HUES6 (cell line): ENCODE measurements around the gene CASZ1.

Experiments used
- H3K27ac ChIP-seq: 2 replicates; pipeline ENCODE4 v1.7.0; 2013; ENCODE audit warnings: low read depth, mild to moderate bottlenecking, low read length, inconsistent platforms
- H3K27me3 ChIP-seq: 2 replicates; pipeline ENCODE4 v1.6.1; 2013; ENCODE audit warnings: low read length; ENCODE audit not compliant: control insufficient read depth, insufficient read depth
- H3K36me3 ChIP-seq: 2 replicates; pipeline ENCODE4 v1.6.1; 2013; ENCODE audit warnings: low read length; ENCODE audit not compliant: control insufficient read depth, insufficient read depth
- H3K4me1 ChIP-seq: 2 replicates; pipeline ENCODE4 v1.6.1; 2013; ENCODE audit warnings: low read length; ENCODE audit not compliant: control insufficient read depth, insufficient read depth
- H3K4me3 ChIP-seq: 2 replicates; pipeline ENCODE4 v1.5.1; 2013; ENCODE audit warnings: low read depth, low read length
- H3K9ac ChIP-seq: one replicate; pipeline ENCODE4 v1.6.1; 2013; ENCODE audit warnings: mild to moderate bottlenecking, low read length
- H3K9me3 ChIP-seq: 2 replicates; pipeline ENCODE4 v1.6.1; 2013; ENCODE audit warnings: low read depth, low read length; ENCODE audit not compliant: control insufficient read depth, insufficient read depth

Gene CASZ1

GRCh38 chr1:10833630-10834557, 37.4 kb upstream of the CASZ1 start:
- Histone ChIP-seq H3K4me3 (no peak overlapping the region), H3K9me3 (no peaks in the 10 kb centered on the region)

GRCh38 chr1:10832703-10833102, 36.3 kb upstream of the CASZ1 start:
- Histone ChIP-seq H3K4me3 (no peak overlapping the region), H3K4me1 (peaks cover 15% of the 10 kb centered on the region), H3K27ac (no peak overlapping the region), H3K9me3 (no peaks in the 10 kb centered on the region), H3K27me3 (peaks cover 7% of the 10 kb centered on the region; the same call in 1 of the 2 replicates), H3K9ac (no peak overlapping the region), H3K36me3 (no peaks in the 10 kb centered on the region)

More at GRCh38 chr1:10833630-10834557, 37.4 kb upstream of the CASZ1 start:
- H3K36me3 ChIP-seq: no peaks in the 10 kb centered on the region
- no peak overlapping the region for H3K27ac ChIP-seq
- no peak overlapping the region for H3K9ac ChIP-seq
- H3K27me3 ChIP-seq: peaks cover 7% of the 10 kb centered on the region; the same call in 1 of the 2 replicates
- H3K4me1 ChIP-seq: peaks cover 19% of the 10 kb centered on the region

- Histone ChIP-seq H3K4me1 (peaks cover 3% of the 10 kb centered on the region), H3K36me3 (no peaks in the 10 kb centered on the region), H3K4me3 (no peak overlapping the region), H3K27me3 (peaks cover 7% of the 10 kb centered on the region; the same call in 1 of the 2 replicates), H3K9ac (no peak overlapping the region), H3K27ac (no peak overlapping the region), H3K9me3 (no peaks in the 10 kb centered on the region)
Observed at GRCh38 chr1:10830961-10831668, 34.7 kb upstream of the CASZ1 start.

- H3K27me3 ChIP-seq: peaks cover 7% of the 10 kb centered on the region; the same call in 1 of the 2 replicates
- no peaks in the 10 kb centered on the region for H3K9me3 ChIP-seq
- H3K4me3 ChIP-seq: no peak overlapping the region
- H3K36me3 ChIP-seq: no peaks in the 10 kb centered on the region
- no peak overlapping the region for H3K9ac ChIP-seq
- H3K27ac ChIP-seq: no peak overlapping the region
- peaks cover 7% of the 10 kb centered on the region; the same call in 1 of the 2 replicates for H3K4me1 ChIP-seq
Observed at GRCh38 chr1:10829965-10830515, 33.6 kb upstream of the CASZ1 start.

- Histone ChIP-seq H3K27ac (no peak overlapping the region), H3K9ac (no peak overlapping the region), H3K4me1 (peaks cover 11% of the 10 kb centered on the region), H3K36me3 (no peaks in the 10 kb centered on the region), H3K4me3 (no peak overlapping the region), H3K9me3 (no peaks in the 10 kb centered on the region), H3K27me3 (no peaks in the 10 kb centered on the region; the same call in 1 of the 2 replicates)
Observed at GRCh38 chr1:10829067-10829818, 32.8 kb upstream of the CASZ1 start.

GRCh38 chr1:10827377-10828333, 31.2 kb upstream of the CASZ1 start:
- no peak overlapping the region for H3K9ac ChIP-seq
- H3K27ac ChIP-seq: no peak overlapping the region
- no peak overlapping the region for H3K4me3 ChIP-seq
- H3K27me3 ChIP-seq: no peaks in the 10 kb centered on the region; the same call in 1 of the 2 replicates
- no peaks in the 10 kb centered on the region for H3K36me3 ChIP-seq
- H3K9me3 ChIP-seq: no peaks in the 10 kb centered on the region
- peaks cover 11% of the 10 kb centered on the region for H3K4me1 ChIP-seq

- no peaks in the 10 kb centered on the region for H3K36me3 ChIP-seq
- H3K27me3 ChIP-seq: no peaks in the 10 kb centered on the region; the same call in 1 of the 2 replicates
- H3K9me3 ChIP-seq: no peaks in the 10 kb centered on the region
- no peak overlapping the region for H3K9ac ChIP-seq
- peaks cover 11% of the 10 kb centered on the region for H3K4me1 ChIP-seq
- no peak overlapping the region for H3K27ac ChIP-seq
- no peak overlapping the region for H3K4me3 ChIP-seq
Observed at GRCh38 chr1:10825592-10825991, 29.1 kb upstream of the CASZ1 start.

- no peak overlapping the region for H3K9ac ChIP-seq
- no peaks in the 10 kb centered on the region for H3K36me3 ChIP-seq
- H3K9me3 ChIP-seq: no peaks in the 10 kb centered on the region
- H3K4me3 ChIP-seq: no peak overlapping the region
- H3K4me1 ChIP-seq: peaks cover 11% of the 10 kb centered on the region
- H3K27ac ChIP-seq: peak overlapping the region; percentile 46; the same call in 1 of the 2 replicates
- H3K27me3 ChIP-seq: no peaks in the 10 kb centered on the region; the same call in 1 of the 2 replicates
Observed at GRCh38 chr1:10824821-10825540, 28.5 kb upstream of the CASZ1 start.

- no peaks in the 10 kb centered on the region for H3K27me3 ChIP-seq
- no peak overlapping the region for H3K27ac ChIP-seq
Observed at GRCh38 chr1:10823000-10823401, 26.6 kb upstream of the CASZ1 start.

More at GRCh38 chr1:10823000-10823401, 26.6 kb upstream of the CASZ1 start:
- Histone ChIP-seq H3K9ac (no peak overlapping the region), H3K4me3 (no peak overlapping the region), H3K36me3 (no peaks in the 10 kb centered on the region), H3K9me3 (no peaks in the 10 kb centered on the region), H3K4me1 (peaks cover 15% of the 10 kb centered on the region)
